ENCODE data around the gene UVSSA.

GRCh38 chr4:1376391-1376840 lies 29.4 kb downstream of the UVSSA start:
- TF ChIP-seq CTCF (IDR thresholded peaks at IDR 0.05; ENCODE audit: low read length) (no peak), EZH2 (optimal IDR thresholded peaks at IDR 0.05; ENCODE audit: low read depth, low read length) (no peak)

All from MM.1S (cell line).